WERI-Rb-1 (cell line): ENCODE results near the gene SBDS.
"Not testable (repeated sequence)": the region's sequence is repeated elsewhere in the genome, so short reads cannot be mapped to it uniquely, and the experiment has no call there.

Experiments
- DNase-seq: peaks from one replicate; pipeline ENCODE4 v3.0.0-alpha.2; 2020
- H3K27ac ChIP-seq: fragments of 250-450 bp; sonication (Bioruptor Pico); 2 replicates; pipeline ENCODE4 v1.5.1; 2020; ENCODE audit warnings: mild to moderate bottlenecking, moderate library complexity
- H3K27me3 ChIP-seq: fragments of 250-450 bp; sonication (Bioruptor Pico); 2 replicates; pipeline ENCODE4 v1.5.1; 2021; ENCODE audit warnings: mild to moderate bottlenecking, low read depth, moderate library complexity; ENCODE audit not compliant: insufficient read depth, severe bottlenecking
- H3K36me3 ChIP-seq: fragments of 250-450 bp; sonication (Bioruptor Pico); 2 replicates; pipeline ENCODE4 v1.5.1; 2020; ENCODE audit warnings: mild to moderate bottlenecking, moderate library complexity
- H3K4me3 ChIP-seq: 2 replicates; pipeline ENCODE4 v1.5.1; 2011; ENCODE audit warnings: low read depth, mild to moderate bottlenecking, control low read depth, low read length
- H3K9me3 ChIP-seq: fragments of 250-450 bp; sonication (Bioruptor Pico); 2 replicates; pipeline ENCODE4 v1.5.1; 2021; ENCODE audit warnings: mild to moderate bottlenecking, moderate library complexity; ENCODE audit not compliant: severe bottlenecking
- CTCF ChIP-seq: IDR thresholded peaks from 2 replicates; pipeline ENCODE4 v1.5.1; 2011; ENCODE audit warnings: low read depth, mild to moderate bottlenecking, control low read depth, inconsistent platforms, low read length

Gene SBDS

GRCh38 chr7:67006965-67007364 lies 11.6 kb upstream of the SBDS start:
- no peaks in the 10 kb centered on the region for H3K27me3 ChIP-seq
- no peaks in the 10 kb centered on the region for H3K9me3 ChIP-seq
- no peak overlapping the region for H3K4me3 ChIP-seq
- peaks cover 3% of the 10 kb centered on the region; the same call in 1 of the 2 replicates for H3K36me3 ChIP-seq
- H3K27ac ChIP-seq: no peak overlapping the region
- DNase-seq: no peak
- TF ChIP-seq CTCF: no peak

DNA sequence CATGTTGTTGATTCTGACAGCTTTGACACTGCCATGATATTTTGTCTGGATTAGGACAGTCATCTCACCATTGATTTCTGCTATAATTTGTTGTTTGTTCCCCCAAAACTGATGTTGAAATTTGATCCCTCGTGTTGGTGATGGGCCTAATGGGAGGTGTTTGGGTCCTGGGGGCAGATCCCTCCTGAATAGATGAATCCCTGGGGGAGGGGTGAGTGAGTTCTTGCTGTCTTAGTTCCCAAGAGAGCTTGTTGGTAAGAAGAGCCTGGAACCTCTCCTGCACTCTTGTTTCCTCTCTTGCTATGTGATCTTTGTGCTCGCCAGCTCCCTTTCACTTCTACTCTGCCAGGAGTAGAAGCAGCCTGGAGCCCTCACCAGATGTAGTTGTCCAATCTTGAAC lies 8.8 kb upstream of the SBDS start:
- not testable (repeated sequence) for H3K4me3 ChIP-seq, DNase-seq, H3K27ac ChIP-seq, H3K36me3 ChIP-seq, H3K9me3 ChIP-seq, H3K27me3 ChIP-seq

GRCh38 chr7:67000601-67001258 lies 5.3 kb upstream of the SBDS start:
- not testable (repeated sequence) for H3K4me3 ChIP-seq, DNase-seq, H3K36me3 ChIP-seq

GRCh38 chr7:66996444-66997191 lies 1.2 kb upstream of the SBDS start, which contains the start of gene TYW1:
Gene TYW1, plus strand, starts transcription at chr7:66996833. Its CDS starts 146 bp downstream, at chr7:66996979.
- H3K4me3 ChIP-seq: peak within 1 kb of the TSS; percentile 65
- H3K9me3 ChIP-seq, H3K36me3 ChIP-seq, H3K27me3 ChIP-seq: not testable (repeated sequence)
- peak; percentile 98 for DNase-seq
- peak within 1 kb of the TSS; percentile 75 for H3K27ac ChIP-seq

More at GRCh38 chr7:67000601-67001258, 5.3 kb upstream of the SBDS start:
- not testable (repeated sequence) for H3K27ac ChIP-seq, H3K27me3 ChIP-seq, H3K9me3 ChIP-seq

DNA sequence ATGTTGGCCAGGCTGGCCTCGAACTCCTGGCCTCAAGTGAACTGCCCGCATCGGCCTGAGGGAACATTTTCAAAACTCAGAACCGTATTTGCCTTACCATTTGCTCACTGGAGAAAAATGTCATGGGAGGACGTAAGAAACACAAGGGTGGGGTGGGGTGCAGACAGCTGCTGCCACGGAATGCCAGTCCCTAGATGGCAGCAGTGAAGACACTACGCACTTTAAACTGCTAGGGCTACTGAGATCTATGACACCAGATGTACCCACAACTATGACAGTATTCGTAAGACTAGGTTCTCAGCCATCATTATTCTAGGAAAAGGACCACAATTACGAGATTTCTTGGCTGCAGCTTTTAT lies 716 bp downstream of the SBDS start:
- peak; percentile 26 for DNase-seq
- H3K27ac ChIP-seq: peak overlapping the region; percentile 75; the same call in 1 of the 2 replicates
- not testable (repeated sequence) for H3K27me3 ChIP-seq

DNA sequence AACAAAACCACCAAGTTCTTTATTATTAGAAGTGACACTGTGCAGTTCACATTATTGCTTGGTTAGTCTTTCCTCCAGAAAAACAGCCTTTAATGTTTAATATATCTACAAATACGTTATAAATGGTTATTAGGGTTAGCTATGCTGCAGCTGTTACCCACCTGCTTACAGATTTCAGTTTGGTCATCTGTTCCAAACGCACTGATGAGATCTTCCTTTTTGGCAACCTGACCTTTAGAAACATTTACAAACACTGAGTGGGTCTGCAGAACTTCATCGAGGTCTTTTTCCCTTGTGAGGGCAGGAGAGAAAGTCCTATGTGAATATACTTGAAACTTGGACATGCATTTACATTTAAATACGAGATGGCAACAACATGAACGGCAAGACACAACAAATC lies 1.3 kb downstream of the SBDS start:
- H3K27ac ChIP-seq: not testable (repeated sequence)

More for the DNA sequence above, 716 bp downstream of the SBDS start:
- H3K4me3 ChIP-seq: peak overlapping the region; percentile 73
- H3K36me3 ChIP-seq, H3K9me3 ChIP-seq: not testable (repeated sequence)
- peak; percentile 43; the same call in 1 of the 2 replicates for TF ChIP-seq CTCF

DNA sequence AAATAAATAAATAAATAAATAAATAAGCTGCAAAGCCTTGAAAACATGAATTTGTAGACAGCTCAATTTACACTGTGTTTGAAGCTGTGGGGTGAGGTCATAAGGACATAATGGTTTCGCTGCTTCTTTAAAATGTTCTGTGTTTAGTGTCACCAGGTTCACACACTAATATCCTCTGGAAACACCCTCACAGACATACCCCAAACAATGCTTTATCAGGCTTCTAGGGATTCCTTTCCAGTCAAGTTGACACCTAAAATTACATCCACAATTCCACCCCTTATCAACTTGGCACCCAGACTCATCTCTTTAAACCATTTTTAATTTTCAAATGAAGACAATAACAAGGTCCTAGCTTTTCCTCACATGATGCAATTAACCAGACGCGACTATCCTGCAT lies 5.8 kb downstream of the SBDS start:
- not testable (repeated sequence) for H3K36me3 ChIP-seq, H3K4me3 ChIP-seq

More for the DNA sequence above, 1.3 kb downstream of the SBDS start:
- not testable (repeated sequence) for H3K4me3 ChIP-seq, H3K9me3 ChIP-seq, H3K27me3 ChIP-seq, H3K36me3 ChIP-seq, DNase-seq

DNA sequence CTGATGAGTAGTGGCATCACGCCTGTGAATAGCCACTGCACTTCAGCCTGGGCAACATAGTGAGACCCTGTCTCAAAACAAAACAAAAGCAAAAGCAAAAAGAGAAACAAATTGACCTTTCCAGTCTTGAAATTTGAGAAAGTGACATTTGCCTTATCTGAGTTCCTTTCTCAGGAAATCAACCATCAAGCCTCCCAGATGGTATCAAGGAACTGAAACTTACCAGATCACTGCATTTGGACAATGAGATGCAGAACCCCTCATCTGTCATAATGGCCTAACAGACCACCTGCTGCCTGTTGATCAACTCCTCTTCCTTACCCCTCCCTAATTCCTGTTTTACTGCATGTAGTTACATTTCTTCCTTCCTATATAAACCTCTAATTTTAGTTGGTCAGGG lies 15.1 kb downstream of the SBDS start:
- H3K9me3 ChIP-seq, H3K27ac ChIP-seq, H3K27me3 ChIP-seq, H3K4me3 ChIP-seq, H3K36me3 ChIP-seq, DNase-seq: not testable (repeated sequence)

More for the DNA sequence above, 5.8 kb downstream of the SBDS start:
- not testable (repeated sequence) for H3K27me3 ChIP-seq, DNase-seq, H3K9me3 ChIP-seq, H3K27ac ChIP-seq

DNA sequence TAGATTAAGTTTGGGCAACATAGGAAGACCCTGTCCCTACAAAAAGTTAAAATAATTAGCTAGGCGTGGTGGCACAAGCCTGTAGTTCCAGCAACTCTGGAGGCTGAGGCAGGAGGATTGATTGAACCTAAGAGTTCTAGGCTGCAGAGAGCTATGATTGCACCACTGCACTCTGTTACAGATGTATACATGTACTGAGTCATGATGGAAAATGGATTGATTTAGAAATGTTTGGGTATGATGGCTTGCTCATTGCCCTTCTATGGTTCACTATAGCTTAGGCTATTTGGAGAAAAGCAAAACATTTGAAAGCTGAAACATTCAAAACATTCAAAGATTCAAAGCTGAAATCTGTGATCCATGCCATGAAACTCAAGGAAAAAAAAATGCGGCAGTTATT lies 16.4 kb downstream of the SBDS start:
- DNase-seq: not testable (repeated sequence)

GRCh38 chr7:66978312-66978711 lies 17.1 kb downstream of the SBDS start:
- not testable (repeated sequence) for H3K4me3 ChIP-seq, H3K27me3 ChIP-seq, H3K36me3 ChIP-seq, H3K27ac ChIP-seq, H3K9me3 ChIP-seq, DNase-seq

More for the DNA sequence above, 16.4 kb downstream of the SBDS start:
- not testable (repeated sequence) for H3K27me3 ChIP-seq, H3K27ac ChIP-seq, H3K4me3 ChIP-seq, H3K9me3 ChIP-seq, H3K36me3 ChIP-seq
